GM23338 (cell line): ENCODE results near the gene BAK1.

Experiments used
- CREB1 ChIP-seq: fragments of 250-450 bp; sonication (Bioruptor Pico); IDR thresholded peaks from 2 replicates; pipeline ENCODE4 v1.5.0; 2020; ENCODE audit warnings: low read depth, mild to moderate bottlenecking, moderate library complexity
- EZH2 ChIP-seq: fragments of 200-600 bp; sonication (generic); IDR thresholded peaks from one replicate; pipeline ENCODE4 v1.8.0; 2017; ENCODE audit warnings: antibody characterized with exemption, mild to moderate bottlenecking, low read depth; ENCODE audit not compliant: unreplicated experiment
- EZH2phosphoT487 ChIP-seq: fragments of 200-600 bp; sonication (generic); IDR thresholded peaks from one replicate; pipeline ENCODE4 v1.8.1; 2018; ENCODE audit warnings: antibody characterized with exemption; ENCODE audit not compliant: unreplicated experiment
- JUNB ChIP-seq: IDR thresholded peaks from one replicate; pipeline ENCODE4 v1.6.1; 2016; ENCODE audit warnings: antibody characterized with exemption; ENCODE audit not compliant: unreplicated experiment
- NANOG ChIP-seq: IDR thresholded peaks from 2 replicates; pipeline ENCODE4 v1.6.1; 2016; ENCODE audit warnings: antibody characterized with exemption, borderline replicate concordance
- POLR2AphosphoS5 ChIP-seq: IDR thresholded peaks from 2 replicates; pipeline ENCODE4 v1.6.1; 2016; ENCODE audit warnings: antibody characterized with exemption, low read depth
- STAT1 ChIP-seq: IDR thresholded peaks from one replicate; pipeline ENCODE4 v1.6.1; 2016; ENCODE audit warnings: antibody characterized with exemption; ENCODE audit not compliant: unreplicated experiment
- ZNF114 ChIP-seq: fragments of 250-450 bp; sonication (Bioruptor Pico); IDR thresholded peaks from 2 replicates; pipeline ENCODE4 v1.5.0; 2020; ENCODE audit warnings: mild to moderate bottlenecking, moderate library complexity
- ZNF331 ChIP-seq: fragments of 250-450 bp; sonication (Bioruptor Pico); IDR thresholded peaks from 2 replicates; pipeline ENCODE4 v1.5.0; 2020; ENCODE audit warnings: low read depth, mild to moderate bottlenecking, moderate library complexity
- TF ChIP-seq, protein P1 (sequence below), 2 experiments: fragments of 200-600 bp in 1 of 2; sonication (generic) in 1 of 2; conservative IDR thresholded peaks; 2 replicates each; pipeline versions ENCODE4 v1.5.1 to v1.6.1; 2016 to 2017; ENCODE audit warnings: antibody characterized with exemption in 2 of 2, low read depth in 2 of 2, mild to moderate bottlenecking in 2 of 2, moderate library complexity in 1 of 2
- TF ChIP-seq, protein P2 (sequence below): IDR thresholded peaks from one replicate; pipeline ENCODE4 v1.6.1; 2018; ENCODE audit warnings: antibody characterized with exemption; ENCODE audit not compliant: unreplicated experiment
- TF ChIP-seq, protein P3 (sequence below): IDR thresholded peaks from 2 replicates; pipeline ENCODE4 v1.6.1; 2016; ENCODE audit warnings: antibody characterized with exemption
- TF ChIP-seq, protein P4 (sequence below): fragments of 250-450 bp; sonication (Bioruptor Pico); IDR thresholded peaks from 2 replicates; pipeline ENCODE4 v1.5.0; 2020; ENCODE audit warnings: mild to moderate bottlenecking, moderate library complexity

DNA sequence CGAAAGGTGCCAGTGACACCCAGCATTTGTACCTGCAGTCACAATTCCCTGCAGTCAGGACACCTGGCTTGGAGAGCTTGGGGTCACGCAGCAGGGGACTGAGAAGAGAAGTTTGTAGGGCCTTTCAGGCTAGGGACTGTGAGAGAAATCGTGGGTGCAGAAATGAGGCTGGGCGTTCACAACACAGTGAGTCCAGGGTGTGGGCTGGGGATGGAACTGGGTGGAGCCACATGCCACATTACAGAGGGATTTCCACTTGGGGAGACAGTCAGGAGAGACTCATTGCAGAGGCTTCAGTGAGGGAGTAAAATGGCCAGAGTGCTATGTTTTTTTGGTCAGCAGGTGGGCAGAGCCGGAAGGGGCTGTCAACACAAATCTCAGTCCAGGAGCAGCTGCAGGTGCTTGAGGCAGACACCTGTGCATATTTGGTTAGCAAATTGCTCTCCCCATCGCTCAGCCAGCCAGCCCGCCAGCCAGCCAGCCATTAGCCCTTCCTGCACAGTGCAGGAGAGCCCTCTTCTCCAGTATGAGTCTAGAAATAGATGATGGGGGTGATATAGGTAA, 48.4 kb upstream of the BAK1 start:
- TF ChIP-seq EZH2 (no peak), ZNF114 (no peak), EZH2phosphoT487 (no peak), STAT1 (no peak), CREB1 (no peak), NANOG (no peak), JUNB (no peak), POLR2AphosphoS5 (no peak), ZNF331 (no peak)
- TF ChIP-seq, protein P1, sequence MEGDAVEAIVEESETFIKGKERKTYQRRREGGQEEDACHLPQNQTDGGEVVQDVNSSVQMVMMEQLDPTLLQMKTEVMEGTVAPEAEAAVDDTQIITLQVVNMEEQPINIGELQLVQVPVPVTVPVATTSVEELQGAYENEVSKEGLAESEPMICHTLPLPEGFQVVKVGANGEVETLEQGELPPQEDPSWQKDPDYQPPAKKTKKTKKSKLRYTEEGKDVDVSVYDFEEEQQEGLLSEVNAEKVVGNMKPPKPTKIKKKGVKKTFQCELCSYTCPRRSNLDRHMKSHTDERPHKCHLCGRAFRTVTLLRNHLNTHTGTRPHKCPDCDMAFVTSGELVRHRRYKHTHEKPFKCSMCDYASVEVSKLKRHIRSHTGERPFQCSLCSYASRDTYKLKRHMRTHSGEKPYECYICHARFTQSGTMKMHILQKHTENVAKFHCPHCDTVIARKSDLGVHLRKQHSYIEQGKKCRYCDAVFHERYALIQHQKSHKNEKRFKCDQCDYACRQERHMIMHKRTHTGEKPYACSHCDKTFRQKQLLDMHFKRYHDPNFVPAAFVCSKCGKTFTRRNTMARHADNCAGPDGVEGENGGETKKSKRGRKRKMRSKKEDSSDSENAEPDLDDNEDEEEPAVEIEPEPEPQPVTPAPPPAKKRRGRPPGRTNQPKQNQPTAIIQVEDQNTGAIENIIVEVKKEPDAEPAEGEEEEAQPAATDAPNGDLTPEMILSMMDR (conservative IDR thresholded peaks at IDR 0.05; ENCODE audit: low read depth in 2 of 2), result no peak
- TF ChIP-seq, protein P2, sequence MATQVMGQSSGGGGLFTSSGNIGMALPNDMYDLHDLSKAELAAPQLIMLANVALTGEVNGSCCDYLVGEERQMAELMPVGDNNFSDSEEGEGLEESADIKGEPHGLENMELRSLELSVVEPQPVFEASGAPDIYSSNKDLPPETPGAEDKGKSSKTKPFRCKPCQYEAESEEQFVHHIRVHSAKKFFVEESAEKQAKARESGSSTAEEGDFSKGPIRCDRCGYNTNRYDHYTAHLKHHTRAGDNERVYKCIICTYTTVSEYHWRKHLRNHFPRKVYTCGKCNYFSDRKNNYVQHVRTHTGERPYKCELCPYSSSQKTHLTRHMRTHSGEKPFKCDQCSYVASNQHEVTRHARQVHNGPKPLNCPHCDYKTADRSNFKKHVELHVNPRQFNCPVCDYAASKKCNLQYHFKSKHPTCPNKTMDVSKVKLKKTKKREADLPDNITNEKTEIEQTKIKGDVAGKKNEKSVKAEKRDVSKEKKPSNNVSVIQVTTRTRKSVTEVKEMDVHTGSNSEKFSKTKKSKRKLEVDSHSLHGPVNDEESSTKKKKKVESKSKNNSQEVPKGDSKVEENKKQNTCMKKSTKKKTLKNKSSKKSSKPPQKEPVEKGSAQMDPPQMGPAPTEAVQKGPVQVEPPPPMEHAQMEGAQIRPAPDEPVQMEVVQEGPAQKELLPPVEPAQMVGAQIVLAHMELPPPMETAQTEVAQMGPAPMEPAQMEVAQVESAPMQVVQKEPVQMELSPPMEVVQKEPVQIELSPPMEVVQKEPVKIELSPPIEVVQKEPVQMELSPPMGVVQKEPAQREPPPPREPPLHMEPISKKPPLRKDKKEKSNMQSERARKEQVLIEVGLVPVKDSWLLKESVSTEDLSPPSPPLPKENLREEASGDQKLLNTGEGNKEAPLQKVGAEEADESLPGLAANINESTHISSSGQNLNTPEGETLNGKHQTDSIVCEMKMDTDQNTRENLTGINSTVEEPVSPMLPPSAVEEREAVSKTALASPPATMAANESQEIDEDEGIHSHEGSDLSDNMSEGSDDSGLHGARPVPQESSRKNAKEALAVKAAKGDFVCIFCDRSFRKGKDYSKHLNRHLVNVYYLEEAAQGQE, result no peak
- TF ChIP-seq, protein P3, sequence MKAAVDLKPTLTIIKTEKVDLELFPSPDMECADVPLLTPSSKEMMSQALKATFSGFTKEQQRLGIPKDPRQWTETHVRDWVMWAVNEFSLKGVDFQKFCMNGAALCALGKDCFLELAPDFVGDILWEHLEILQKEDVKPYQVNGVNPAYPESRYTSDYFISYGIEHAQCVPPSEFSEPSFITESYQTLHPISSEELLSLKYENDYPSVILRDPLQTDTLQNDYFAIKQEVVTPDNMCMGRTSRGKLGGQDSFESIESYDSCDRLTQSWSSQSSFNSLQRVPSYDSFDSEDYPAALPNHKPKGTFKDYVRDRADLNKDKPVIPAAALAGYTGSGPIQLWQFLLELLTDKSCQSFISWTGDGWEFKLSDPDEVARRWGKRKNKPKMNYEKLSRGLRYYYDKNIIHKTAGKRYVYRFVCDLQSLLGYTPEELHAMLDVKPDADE, result no peak
- TF ChIP-seq, protein P4, sequence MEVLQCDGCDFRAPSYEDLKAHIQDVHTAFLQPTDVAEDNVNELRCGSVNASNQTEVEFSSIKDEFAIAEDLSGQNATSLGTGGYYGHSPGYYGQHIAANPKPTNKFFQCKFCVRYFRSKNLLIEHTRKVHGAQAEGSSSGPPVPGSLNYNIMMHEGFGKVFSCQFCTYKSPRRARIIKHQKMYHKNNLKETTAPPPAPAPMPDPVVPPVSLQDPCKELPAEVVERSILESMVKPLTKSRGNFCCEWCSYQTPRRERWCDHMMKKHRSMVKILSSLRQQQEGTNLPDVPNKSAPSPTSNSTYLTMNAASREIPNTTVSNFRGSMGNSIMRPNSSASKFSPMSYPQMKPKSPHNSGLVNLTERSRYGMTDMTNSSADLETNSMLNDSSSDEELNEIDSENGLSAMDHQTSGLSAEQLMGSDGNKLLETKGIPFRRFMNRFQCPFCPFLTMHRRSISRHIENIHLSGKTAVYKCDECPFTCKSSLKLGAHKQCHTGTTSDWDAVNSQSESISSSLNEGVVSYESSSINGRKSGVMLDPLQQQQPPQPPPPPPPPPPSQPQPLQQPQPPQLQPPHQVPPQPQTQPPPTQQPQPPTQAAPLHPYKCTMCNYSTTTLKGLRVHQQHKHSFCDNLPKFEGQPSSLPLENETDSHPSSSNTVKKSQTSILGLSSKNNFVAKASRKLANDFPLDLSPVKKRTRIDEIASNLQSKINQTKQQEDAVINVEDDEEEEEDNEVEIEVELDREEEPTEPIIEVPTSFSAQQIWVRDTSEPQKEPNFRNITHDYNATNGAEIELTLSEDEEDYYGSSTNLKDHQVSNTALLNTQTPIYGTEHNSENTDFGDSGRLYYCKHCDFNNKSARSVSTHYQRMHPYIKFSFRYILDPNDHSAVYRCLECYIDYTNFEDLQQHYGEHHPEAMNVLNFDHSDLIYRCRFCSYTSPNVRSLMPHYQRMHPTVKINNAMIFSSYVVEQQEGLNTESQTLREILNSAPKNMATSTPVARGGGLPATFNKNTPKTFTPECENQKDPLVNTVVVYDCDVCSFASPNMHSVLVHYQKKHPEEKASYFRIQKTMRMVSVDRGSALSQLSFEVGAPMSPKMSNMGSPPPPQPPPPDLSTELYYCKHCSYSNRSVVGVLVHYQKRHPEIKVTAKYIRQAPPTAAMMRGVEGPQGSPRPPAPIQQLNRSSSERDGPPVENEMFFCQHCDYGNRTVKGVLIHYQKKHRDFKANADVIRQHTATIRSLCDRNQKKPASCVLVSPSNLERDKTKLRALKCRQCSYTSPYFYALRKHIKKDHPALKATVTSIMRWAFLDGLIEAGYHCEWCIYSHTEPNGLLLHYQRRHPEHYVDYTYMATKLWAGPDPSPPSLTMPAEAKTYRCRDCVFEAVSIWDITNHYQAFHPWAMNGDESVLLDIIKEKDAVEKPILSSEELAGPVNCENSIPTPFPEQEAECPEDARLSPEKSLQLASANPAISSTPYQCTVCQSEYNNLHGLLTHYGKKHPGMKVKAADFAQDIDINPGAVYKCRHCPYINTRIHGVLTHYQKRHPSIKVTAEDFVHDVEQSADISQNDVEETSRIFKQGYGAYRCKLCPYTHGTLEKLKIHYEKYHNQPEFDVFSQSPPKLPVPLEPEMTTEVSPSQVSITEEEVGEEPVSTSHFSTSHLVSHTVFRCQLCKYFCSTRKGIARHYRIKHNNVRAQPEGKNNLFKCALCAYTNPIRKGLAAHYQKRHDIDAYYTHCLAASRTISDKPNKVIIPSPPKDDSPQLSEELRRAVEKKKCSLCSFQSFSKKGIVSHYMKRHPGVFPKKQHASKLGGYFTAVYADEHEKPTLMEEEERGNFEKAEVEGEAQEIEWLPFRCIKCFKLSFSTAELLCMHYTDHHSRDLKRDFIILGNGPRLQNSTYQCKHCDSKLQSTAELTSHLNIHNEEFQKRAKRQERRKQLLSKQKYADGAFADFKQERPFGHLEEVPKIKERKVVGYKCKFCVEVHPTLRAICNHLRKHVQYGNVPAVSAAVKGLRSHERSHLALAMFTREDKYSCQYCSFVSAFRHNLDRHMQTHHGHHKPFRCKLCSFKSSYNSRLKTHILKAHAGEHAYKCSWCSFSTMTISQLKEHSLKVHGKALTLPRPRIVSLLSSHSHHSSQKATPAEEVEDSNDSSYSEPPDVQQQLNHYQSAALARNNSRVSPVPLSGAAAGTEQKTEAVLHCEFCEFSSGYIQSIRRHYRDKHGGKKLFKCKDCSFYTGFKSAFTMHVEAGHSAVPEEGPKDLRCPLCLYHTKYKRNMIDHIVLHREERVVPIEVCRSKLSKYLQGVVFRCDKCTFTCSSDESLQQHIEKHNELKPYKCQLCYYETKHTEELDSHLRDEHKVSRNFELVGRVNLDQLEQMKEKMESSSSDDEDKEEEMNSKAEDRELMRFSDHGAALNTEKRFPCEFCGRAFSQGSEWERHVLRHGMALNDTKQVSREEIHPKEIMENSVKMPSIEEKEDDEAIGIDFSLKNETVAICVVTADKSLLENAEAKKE (CRISPR knock-in tag), result no peak
